ACC112 (cell line): ENCODE data around the gene WAS.
"Not testable (repeated sequence)": the region's sequence is repeated elsewhere in the genome, so short reads cannot be mapped to it uniquely, and the experiment has no call there.

ENCODE experiments used
- H2AFZ ChIP-seq: fragments of 200-600 bp; sonication (generic); one replicate; pipeline ENCODE4 v1.6.0; 2017; ENCODE audit warnings: antibody characterized with exemption, low read length; ENCODE audit not compliant: unreplicated experiment
- H3K27ac ChIP-seq: fragments of 200-600 bp; sonication (generic); 2 replicates; pipeline ENCODE4 v1.5.1; 2014; ENCODE audit warnings: low read depth, mild to moderate bottlenecking, antibody characterized with exemption, low read length, moderate library complexity
- H3K27me3 ChIP-seq: fragments of 200-600 bp; sonication (generic); 2 replicates; pipeline ENCODE4 v1.6.1; 2014; ENCODE audit warnings: mild to moderate bottlenecking, antibody characterized with exemption, low read length, moderate library complexity, mixed read lengths; ENCODE audit not compliant: insufficient read depth
- H3K36me3 ChIP-seq: fragments of 200-600 bp; sonication (generic); 2 replicates; pipeline ENCODE4 v1.6.1; 2016; ENCODE audit warnings: mild to moderate bottlenecking, antibody characterized with exemption, low read length, moderate library complexity, mixed read lengths; ENCODE audit not compliant: insufficient read depth
- H3K4me1 ChIP-seq: fragments of 200-600 bp; sonication (generic); one replicate; pipeline ENCODE4 v1.6.1; 2016; ENCODE audit warnings: low read length, mixed read lengths; ENCODE audit not compliant: insufficient read depth, unreplicated experiment, control insufficient read depth
- H3K4me3 ChIP-seq: fragments of 200-600 bp; sonication (generic); 2 replicates; pipeline ENCODE4 v1.5.1; 2014; ENCODE audit warnings: mild to moderate bottlenecking, low read depth, low read length
- H3K79me2 ChIP-seq: fragments of 200-600 bp; sonication (generic); one replicate; pipeline ENCODE4 v1.6.0; 2016; ENCODE audit warnings: low read length; ENCODE audit not compliant: control insufficient read depth, unreplicated experiment, insufficient read depth

WAS gene

GRCh38 chrX:48683411-48683982, at the start of gene WAS:
WAS (plus strand) TSS chrX:48683799; CDS start chrX:48683854, 55 bp downstream.
- Histone ChIP-seq H3K36me3 (no peaks in the 10 kb centered on the region), H3K4me1 (no peaks in the 10 kb centered on the region), H3K27ac (no peak within 1 kb of the TSS), H3K27me3 (no peaks in the 10 kb centered on the region), H2AFZ (no peak within 1 kb of the TSS), H3K4me3 (no peak within 1 kb of the TSS), H3K79me2 (no peaks in the 10 kb centered on the region)

GRCh38 chrX:48636301-48636700, 47.3 kb upstream of the WAS start:
- H3K36me3 ChIP-seq: no peaks in the 10 kb centered on the region
- H3K27me3 ChIP-seq: no peaks in the 10 kb centered on the region
- H3K27ac ChIP-seq: no peak overlapping the region
- no peaks in the 10 kb centered on the region for H3K4me1 ChIP-seq
- H3K79me2 ChIP-seq: no peaks in the 10 kb centered on the region
- no peak overlapping the region for H3K4me3 ChIP-seq
- H2AFZ ChIP-seq: no peak overlapping the region

GRCh38 chrX:48636776-48637175, 46.8 kb upstream of the WAS start:
- H3K27ac ChIP-seq: no peak overlapping the region
- H2AFZ ChIP-seq: no peak overlapping the region

DNA sequence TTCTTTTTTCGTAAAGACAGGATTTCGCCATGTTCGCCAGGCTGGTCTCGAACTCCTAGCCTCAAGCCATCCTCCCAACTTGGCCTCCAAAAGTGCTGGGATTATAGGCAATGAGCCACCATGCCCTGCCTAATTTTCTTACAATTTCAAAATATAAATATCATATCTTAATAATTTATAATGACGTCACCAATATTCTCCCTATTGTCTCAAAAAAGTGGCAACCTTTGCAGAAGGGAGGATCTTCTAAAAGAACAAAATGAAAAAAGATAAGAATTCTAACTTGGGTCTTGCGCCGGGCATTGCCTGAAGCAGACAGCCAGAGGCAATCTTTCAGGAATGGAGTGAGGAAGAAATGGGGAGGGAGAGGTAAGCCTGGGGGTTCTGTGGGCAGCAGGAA, 37.9 kb upstream of the WAS start:
- H3K27me3 ChIP-seq: no peaks in the 10 kb centered on the region
- H3K79me2 ChIP-seq: no peaks in the 10 kb centered on the region
- H2AFZ ChIP-seq: no peak overlapping the region
- H3K27ac ChIP-seq: no peak overlapping the region
- H3K4me3 ChIP-seq: no peak overlapping the region
- H3K36me3 ChIP-seq: no peaks in the 10 kb centered on the region
- H3K4me1 ChIP-seq: peaks cover 5% of the 10 kb centered on the region

More at GRCh38 chrX:48636776-48637175, 46.8 kb upstream of the WAS start:
- Histone ChIP-seq H3K36me3 (no peaks in the 10 kb centered on the region), H3K4me1 (no peaks in the 10 kb centered on the region), H3K4me3 (no peak overlapping the region), H3K79me2 (no peaks in the 10 kb centered on the region), H3K27me3 (no peaks in the 10 kb centered on the region)

GRCh38 chrX:48648336-48648751, 35.3 kb upstream of the WAS start:
- no peak overlapping the region for H3K27ac ChIP-seq
- no peak overlapping the region for H2AFZ ChIP-seq
- no peak overlapping the region for H3K4me3 ChIP-seq
- no peaks in the 10 kb centered on the region for H3K79me2 ChIP-seq
- H3K27me3 ChIP-seq: no peaks in the 10 kb centered on the region
- no peaks in the 10 kb centered on the region for H3K36me3 ChIP-seq
- peaks cover 5% of the 10 kb centered on the region for H3K4me1 ChIP-seq

- no peaks in the 10 kb centered on the region for H3K27me3 ChIP-seq
- H3K4me1 ChIP-seq: peaks cover 5% of the 10 kb centered on the region
- no peaks in the 10 kb centered on the region for H3K79me2 ChIP-seq
- H3K4me3 ChIP-seq: no peak overlapping the region
- H3K27ac ChIP-seq: no peak overlapping the region
- H3K36me3 ChIP-seq: no peaks in the 10 kb centered on the region
- H2AFZ ChIP-seq: no peak overlapping the region
Observed at GRCh38 chrX:48649102-48649501, 34.5 kb upstream of the WAS start.

- not testable (repeated sequence) for H3K4me3 ChIP-seq, H3K27me3 ChIP-seq, H2AFZ ChIP-seq, H3K79me2 ChIP-seq, H3K27ac ChIP-seq, H3K36me3 ChIP-seq, H3K4me1 ChIP-seq
Observed at GRCh38 chrX:48652055-48652579, 31.5 kb upstream of the WAS start.

DNA sequence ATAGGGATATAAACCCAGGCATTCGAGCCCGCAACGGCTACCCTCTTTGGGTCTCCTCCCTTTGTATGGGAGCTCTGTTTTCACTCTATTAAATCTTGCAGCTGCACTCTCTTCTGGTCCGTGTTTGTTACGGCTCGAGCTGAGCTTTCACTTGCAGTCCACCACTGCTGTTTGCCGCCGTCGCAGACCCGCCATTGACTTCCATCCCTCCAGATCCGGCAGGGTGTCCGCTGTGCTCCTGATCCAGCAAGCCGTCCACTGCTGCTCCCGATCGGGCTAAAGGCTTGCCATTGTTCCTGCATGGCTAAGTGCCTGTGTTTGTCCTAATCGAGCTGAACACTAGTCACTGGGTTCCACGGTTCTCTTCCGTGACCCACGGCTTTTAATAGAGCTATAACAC, 28.9 kb upstream of the WAS start:
- not testable (repeated sequence) for H2AFZ ChIP-seq, H3K27me3 ChIP-seq, H3K4me3 ChIP-seq, H3K36me3 ChIP-seq, H3K79me2 ChIP-seq, H3K27ac ChIP-seq, H3K4me1 ChIP-seq

DNA sequence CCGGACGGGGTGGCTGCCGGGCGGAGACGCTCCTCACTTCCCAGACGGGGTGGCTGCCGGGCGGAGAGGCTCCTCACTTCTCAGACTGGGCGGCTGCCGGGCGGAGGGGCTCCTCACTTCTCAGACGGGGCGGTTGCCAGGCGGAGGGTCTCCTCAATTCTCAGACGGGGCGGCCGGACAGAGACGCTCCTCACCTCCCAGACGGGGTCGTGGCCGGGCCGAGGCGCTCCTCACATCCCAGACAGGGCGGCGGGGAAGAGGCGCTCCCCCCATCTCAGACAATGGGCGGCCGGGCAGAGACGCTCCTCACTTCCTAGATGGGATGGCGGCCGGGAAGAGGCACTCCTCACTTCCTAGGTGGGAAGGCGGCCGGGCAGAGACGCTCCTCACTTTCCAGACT, 23.9 kb upstream of the WAS start:
- H3K4me3 ChIP-seq: not testable (repeated sequence)

GRCh38 chrX:48663241-48663640, 20.4 kb upstream of the WAS start:
- H2AFZ ChIP-seq: no peak overlapping the region
- no peak overlapping the region for H3K27ac ChIP-seq
- H3K27me3 ChIP-seq: no peaks in the 10 kb centered on the region
- H3K36me3 ChIP-seq: no peaks in the 10 kb centered on the region
- no peaks in the 10 kb centered on the region for H3K79me2 ChIP-seq
- H3K4me1 ChIP-seq: peaks cover 3% of the 10 kb centered on the region
- no peak overlapping the region for H3K4me3 ChIP-seq

More for the DNA sequence above, 23.9 kb upstream of the WAS start:
- H3K36me3 ChIP-seq, H3K4me1 ChIP-seq, H3K27ac ChIP-seq, H2AFZ ChIP-seq, H3K27me3 ChIP-seq, H3K79me2 ChIP-seq: not testable (repeated sequence)

DNA sequence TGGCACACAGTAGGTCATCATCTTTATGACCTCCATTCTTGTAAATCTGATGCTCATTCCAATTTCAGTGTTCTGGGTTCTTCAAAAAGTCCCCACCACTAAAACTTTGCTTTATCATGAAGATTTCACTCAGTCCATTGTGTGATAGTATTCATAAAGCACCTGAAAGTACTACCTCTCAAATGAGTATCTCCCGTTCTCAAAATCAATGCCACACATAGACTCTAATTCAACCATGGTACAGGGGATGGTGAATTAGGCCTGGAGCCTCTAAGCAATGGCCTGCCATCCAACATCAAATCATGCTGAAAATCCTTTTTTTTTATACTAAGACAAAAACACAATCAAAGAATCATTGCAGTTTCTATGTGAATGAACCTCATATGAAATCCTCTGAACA, 19.4 kb upstream of the WAS start:
- no peak overlapping the region for H2AFZ ChIP-seq
- no peak overlapping the region for H3K27ac ChIP-seq
- no peaks in the 10 kb centered on the region for H3K36me3 ChIP-seq
- H3K4me3 ChIP-seq: no peak overlapping the region
- H3K27me3 ChIP-seq: no peaks in the 10 kb centered on the region
- H3K4me1 ChIP-seq: peaks cover 3% of the 10 kb centered on the region
- H3K79me2 ChIP-seq: no peaks in the 10 kb centered on the region
